HL-60/S4 (cell line): ENCODE data around the gene KCNMB3.
"Not testable (repeated sequence)": the region's sequence is repeated elsewhere in the genome, so short reads cannot be mapped to it uniquely, and the experiment has no call there.

Experiments
- in situ Hi-C: fragments of 300-500 bp; cut with MboI; formaldehyde crosslinking; loops from 2 replicates; pipeline ENCODE4 v1.14.3; 2022; ENCODE audit warnings: low sequenced_read_pairs

The KCNMB3 gene, protein sequence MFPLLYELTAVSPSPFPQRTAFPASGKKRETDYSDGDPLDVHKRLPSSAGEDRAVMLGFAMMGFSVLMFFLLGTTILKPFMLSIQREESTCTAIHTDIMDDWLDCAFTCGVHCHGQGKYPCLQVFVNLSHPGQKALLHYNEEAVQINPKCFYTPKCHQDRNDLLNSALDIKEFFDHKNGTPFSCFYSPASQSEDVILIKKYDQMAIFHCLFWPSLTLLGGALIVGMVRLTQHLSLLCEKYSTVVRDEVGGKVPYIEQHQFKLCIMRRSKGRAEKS

GRCh38 chr3:179250803-179251476 is at the start of gene KCNMB3:
Gene KCNMB3, minus strand, starts transcription at chr3:179251114. Its CDS starts 124 bp downstream, at chr3:179250990.
- in situ Hi-C loops: no loop called here

DNA sequence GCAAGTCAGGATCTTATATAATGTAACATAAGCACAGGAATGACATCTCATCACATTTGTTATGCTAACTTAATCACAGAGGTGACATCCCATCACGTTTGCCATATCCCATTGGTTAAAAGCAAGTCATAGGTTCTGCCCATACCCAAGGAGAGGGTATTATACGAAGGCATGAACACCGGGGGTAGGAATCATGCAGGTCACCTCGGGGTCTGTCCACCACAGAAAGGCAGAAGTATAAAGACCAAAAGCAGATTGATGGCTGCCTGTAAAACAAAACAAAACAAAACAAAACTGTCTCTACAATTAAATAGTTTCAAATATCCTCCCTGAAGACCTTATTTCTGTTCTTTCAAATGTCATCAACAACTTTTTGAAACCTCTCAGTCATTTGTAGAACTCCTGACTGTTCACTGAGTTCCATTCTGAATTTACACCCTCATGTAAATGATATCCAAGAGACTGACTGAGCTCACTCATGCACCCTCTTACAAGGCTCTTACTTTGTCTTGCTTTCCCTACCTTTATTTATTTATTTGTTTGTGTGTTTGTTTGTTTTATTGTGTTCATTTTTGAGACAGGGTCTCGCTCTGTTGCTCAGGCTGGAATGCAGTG is 49.2 kb upstream of the KCNMB3 start:
- in situ Hi-C loops: loop anchor here (25.0 kb wide), 1 partner anchor 163 kb away; the partner anchor contains the start of gene PIK3CA

DNA sequence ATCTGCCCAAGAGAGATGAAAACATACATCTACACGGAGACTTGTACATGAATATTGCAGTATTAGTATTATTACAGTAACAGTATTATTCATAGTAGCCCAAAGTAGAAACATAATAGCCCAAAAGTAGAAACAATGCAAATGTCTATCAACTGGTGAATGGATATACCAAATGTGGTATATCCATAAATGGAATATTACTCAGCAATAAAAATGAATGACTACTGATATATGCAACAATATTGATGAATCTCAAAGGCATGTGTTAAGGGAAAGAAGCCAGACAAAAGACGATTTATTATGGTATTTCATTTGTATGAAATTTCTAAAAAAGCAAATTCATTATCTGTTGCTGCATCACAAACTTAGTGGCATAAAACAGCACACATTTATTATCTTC is 48.4 kb upstream of the KCNMB3 start:
- in situ Hi-C loops: no loop called here

- in situ Hi-C loops: no loop called here
These were observed 47.2 kb upstream of the KCNMB3 start for GRCh38 chr3:179297971-179298725.

GRCh38 chr3:179292450-179292849 is 41.5 kb upstream of the KCNMB3 start:
- in situ Hi-C loops: no loop called here

GRCh38 chr3:179289295-179289694 is 38.4 kb upstream of the KCNMB3 start:
- in situ Hi-C loops: no loop called here

GRCh38 chr3:179288845-179289244 is 37.9 kb upstream of the KCNMB3 start:
- in situ Hi-C loops: no loop called here

- in situ Hi-C loops: no loop called here
These were observed 35.4 kb upstream of the KCNMB3 start for GRCh38 chr3:179286331-179286730.

DNA sequence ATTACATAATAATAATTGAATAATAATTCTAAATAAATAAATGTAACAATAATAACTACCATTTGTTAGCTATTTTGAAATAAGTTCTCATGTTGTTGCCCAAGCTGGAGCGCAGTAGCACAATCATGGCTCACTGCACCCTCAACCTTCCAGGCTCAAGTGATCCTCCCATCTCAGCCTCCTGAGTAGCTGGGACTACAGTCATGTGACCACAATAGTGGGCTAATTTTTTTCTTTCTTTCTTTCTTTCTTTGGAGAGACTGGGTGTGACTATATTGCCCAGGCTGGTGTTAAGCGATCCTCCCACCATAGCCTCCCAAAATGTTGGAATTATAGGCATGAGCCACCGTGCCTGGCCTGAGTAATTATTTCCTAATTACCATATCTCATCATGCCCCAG is 30.9 kb upstream of the KCNMB3 start:
- in situ Hi-C loops: no loop called here

GRCh38 chr3:179279837-179280236 is 28.9 kb upstream of the KCNMB3 start:
- in situ Hi-C loops: no loop called here

DNA sequence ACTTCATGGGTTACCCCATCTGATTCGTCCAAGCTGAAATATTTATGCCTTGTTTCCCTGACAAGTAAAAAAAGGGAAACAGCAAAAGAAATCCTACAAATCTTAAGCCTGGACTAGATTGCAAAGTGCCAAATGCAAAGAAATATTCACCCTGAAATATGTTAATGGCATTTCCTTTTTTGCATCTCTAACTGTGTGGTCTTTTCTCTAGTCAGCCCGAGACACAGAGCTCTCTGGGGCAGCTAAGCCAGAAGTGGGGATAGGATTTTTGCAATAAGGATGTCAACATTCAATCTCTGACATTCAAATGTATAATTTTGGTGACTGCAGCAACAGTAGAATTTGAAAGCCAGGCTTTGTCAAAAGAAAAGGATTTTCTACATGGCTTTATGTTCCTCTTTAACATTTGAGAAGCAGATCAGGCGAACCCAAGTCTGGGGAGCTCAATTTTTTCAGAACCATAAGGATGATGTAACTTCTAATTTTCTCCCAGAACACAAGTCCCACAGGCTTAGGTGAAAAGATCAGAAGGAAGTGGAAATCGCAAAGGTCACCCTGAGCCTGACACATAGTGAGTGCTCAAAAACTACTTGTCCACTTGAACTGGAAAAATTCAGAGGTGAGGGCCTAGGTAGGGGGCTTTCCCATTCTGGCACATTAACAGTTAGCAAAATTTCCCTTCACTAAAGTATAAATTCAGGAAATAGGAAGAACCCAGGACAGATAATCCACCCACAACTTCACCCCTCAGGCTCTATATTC is 28.2 kb upstream of the KCNMB3 start:
- in situ Hi-C loops: no loop called here

DNA sequence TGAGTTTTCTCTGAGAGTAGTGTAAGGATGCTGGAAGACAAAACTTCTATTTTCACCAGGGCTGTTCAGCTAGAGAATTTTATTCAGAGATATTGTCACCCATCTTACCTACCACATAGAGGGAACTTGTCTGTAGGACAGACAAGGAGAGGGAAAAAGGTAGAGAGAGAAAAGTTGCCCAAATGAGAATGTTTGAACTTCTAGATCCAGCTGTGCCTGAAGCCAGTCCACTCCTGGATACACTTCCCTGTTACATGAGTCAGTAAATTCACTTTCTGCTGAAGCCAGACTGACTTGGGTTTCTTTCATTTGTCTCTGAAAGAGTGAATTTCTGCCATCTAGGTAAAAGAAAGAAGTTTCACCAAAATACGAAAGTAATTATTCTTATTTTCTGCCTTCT is 27.2 kb upstream of the KCNMB3 start:
- in situ Hi-C loops: no loop called here

DNA sequence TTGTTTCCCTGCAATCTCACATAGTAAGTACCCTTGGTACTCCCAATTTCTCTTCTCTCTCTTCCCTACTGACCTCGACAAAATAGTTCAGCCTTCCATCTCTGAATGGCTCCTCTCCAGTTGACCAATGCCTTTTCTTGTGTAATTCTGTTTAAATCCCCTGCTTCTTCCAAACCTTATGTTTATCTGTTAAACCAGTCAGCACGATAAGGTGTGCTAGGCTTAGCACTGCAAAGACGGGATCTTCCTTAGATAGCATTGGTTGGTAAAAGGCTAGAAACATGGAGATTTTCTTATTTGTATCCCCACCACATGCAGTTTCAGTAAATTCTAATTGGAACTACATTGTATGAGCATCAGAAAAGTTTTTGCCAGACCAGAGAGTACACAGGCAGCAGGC is 25.8 kb upstream of the KCNMB3 start:
- in situ Hi-C loops: no loop called here

DNA sequence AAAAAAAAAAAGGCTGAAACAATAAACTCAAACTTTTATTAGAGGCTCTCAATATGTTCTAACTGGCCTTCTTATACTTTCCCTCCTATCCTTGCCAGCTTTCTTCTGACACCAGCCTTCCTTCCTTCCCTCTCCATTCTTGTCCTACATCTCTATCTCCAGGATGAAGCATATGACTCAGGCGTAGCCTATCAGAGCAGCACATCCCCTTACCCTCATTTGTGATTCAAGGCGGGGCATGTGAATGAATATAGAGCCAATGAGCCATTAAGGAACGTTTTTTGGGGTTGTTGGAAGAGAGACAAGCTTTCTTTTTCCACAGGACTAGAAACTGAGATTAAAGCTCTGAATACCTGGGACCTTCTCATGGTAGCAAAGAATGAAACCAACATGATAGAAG is 25.1 kb upstream of the KCNMB3 start:
- in situ Hi-C loops: no loop called here

GRCh38 chr3:179274434-179274833 is 23.5 kb upstream of the KCNMB3 start:
- in situ Hi-C loops: not testable (repeated sequence)

DNA sequence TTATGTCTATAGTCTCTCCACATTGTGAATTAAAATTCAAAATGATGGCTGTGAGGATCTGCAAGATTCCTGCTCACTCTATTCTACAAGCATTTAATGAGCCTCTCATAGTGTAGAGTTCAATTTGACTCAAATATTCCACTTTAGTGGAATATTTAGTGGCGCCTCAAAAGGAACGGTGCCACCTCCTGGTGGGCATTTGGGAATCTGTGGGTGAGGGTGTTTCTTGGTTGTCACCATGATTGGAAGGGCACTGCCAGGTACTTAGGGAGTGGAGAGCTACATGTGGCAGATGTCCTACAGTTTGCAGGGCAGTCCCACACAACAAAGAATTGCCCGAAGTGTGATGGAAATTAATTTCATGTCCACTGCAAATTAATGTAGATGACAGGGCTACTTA is 21.5 kb upstream of the KCNMB3 start:
- in situ Hi-C loops: no loop called here

GRCh38 chr3:179269152-179269707 is 18.3 kb upstream of the KCNMB3 start:
- in situ Hi-C loops: no loop called here

GRCh38 chr3:179268400-179269051 is 17.6 kb upstream of the KCNMB3 start:
- in situ Hi-C loops: no loop called here

DNA sequence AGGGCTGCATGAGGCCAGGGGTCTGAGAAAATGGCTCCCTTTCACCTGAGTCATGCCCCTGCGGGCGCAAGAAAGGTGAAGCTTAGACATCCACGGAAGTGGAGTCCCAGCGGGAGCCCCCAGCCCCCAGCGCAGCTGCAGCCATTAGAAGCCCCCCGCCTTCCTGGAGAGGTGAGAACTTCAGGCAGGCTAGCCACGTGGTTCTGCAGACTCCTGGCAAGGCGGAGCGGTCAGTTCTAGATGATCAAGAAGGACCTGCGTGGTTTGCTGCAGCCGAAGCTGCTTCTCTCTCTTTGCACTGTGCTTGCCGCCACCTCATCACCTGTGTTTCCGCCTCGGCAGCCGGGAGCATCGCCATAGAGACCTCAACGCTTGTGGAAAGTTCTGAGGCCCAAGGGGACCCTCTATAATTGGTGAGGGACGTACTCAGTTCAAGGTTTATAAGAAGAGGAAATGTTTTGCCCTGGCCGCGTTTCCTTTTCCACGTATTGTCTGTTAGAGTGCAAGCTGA is 15.8 kb upstream of the KCNMB3 start:
- in situ Hi-C loops: no loop called here

DNA sequence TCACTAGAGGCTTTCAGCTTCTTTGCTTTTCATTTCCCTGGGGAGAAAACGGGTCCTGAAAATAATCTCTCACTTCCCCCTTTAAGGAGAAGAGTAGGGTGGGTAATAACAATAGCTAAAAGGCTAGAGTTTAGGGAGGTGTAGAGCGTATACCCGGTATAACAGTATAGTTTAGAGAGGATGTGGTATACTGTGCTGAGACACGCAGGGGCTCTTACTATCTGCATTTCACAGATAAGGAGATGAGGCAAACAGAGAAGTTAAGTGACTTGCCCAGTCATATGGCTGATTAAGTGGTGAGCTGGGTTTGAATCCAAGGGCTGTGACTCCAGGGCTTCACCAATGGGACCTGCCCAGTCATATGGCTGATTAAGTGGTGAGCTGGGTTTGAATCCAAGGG is 15.0 kb upstream of the KCNMB3 start:
- in situ Hi-C loops: no loop called here
